NCI-H345 treated with DMSO at 0.1 percent for 48 hours (cell line): ENCODE results near the gene COMMD1.
"Not testable (repeated sequence)": the region's sequence is repeated elsewhere in the genome, so short reads cannot be mapped to it uniquely, and the experiment has no call there.

ENCODE experiments used
- DNase-seq: peaks from one replicate; lab custom pipeline; 2025; ENCODE audit not compliant: unreplicated experiment; lab: John Stamatoyannopoulos, UW

COMMD1 gene

DNA sequence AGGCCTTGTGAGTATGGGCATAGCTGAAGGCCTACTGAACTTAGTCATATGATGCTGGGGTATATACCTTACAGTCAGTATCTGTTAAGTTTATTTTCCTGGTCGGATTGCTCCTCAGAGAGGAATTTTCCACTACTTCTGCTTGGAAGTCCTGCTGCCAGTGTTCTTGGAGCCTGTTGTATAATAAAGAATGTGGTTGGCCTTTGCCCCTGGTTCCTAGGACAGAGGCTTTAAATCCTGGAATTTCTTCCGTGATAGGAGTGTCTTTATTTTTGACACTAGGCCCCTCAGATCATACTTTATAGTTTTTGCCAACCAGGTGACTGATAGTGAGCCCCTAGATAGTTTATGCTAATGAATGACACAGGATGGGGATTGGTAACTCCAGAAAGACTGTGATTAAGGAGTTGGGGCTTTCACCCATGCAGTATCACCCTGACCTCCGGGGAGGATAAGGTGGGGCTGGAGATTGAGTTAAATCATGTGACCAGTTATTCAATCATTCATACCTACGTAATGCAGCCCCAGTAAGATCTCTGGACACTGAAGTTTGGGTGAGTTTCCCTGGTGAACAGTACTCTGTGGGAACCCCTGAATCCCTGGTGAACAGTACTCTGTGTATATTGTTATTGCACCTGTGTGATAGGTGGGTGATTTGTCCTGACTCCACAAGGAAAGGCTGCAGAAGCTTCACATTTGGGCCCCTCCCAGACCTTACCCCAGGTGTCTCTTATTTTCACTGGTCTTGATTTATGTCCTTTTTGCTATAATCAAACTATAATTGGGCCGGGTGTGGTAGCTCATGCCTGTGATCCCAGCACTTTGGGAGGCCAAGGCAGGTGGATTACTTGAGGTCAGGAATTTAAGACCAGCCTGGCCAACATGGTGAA, 56.9 kb downstream of the COMMD1 start:
- DNase-seq = no peak

GRCh38 chr2:61966087-61966727, 60.7 kb downstream of the COMMD1 start:
- no peak for DNase-seq

- no peak for DNase-seq
Measured at GRCh38 chr2:61967262-61967661, 61.8 kb downstream of the COMMD1 start.

- no peak for DNase-seq
Measured at GRCh38 chr2:61969376-61969775, 63.9 kb downstream of the COMMD1 start.

GRCh38 chr2:61970807-61971556, 65.5 kb downstream of the COMMD1 start:
- no peak for DNase-seq

GRCh38 chr2:61978522-61978921, 73.0 kb downstream of the COMMD1 start:
- DNase-seq = no peak

DNA sequence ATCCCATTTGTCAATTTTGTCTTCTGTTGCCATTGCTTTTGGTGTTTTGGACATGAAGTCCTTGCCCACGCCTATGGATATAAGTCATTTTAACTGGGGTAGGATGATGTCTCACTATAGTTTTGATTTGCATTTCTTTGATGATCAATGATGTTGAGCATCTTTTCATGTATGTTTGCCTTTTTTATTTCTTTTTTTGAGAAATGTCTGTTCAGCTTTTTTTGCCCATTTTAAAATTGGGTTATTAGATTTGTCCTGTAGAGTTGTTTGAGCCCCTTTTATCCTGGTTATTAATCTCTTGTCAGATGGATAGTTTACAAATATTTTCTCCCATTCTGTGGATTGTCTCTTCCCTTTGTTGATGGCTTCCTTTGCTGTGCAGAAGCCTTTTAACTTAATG, 75.3 kb downstream of the COMMD1 start:
- DNase-seq = no peak

DNA sequence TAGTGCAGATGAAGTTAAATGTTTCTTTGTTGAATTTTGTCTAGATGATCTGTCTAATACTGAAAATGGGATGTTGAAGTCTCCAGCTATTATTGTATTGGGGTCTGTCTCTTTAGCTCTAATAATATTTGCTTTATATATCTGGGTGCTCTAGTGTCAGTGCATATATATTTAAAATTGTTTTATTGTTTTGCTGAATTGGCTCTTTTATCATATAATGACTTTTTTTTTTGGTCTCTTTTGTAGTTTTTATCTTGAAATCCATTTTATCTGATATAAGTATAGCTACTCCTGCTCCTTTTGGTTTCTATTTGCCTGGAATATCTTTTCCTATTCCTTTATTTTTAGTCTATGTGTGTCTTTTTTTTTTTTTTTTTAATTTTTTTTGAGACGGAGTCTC, 79.2 kb downstream of the COMMD1 start:
- no peak for DNase-seq

- no peak for DNase-seq
Measured at GRCh38 chr2:61988462-61989366, 83.2 kb downstream of the COMMD1 start.

GRCh38 chr2:61993422-61994024, 88.0 kb downstream of the COMMD1 start:
- DNase-seq = no peak

DNA sequence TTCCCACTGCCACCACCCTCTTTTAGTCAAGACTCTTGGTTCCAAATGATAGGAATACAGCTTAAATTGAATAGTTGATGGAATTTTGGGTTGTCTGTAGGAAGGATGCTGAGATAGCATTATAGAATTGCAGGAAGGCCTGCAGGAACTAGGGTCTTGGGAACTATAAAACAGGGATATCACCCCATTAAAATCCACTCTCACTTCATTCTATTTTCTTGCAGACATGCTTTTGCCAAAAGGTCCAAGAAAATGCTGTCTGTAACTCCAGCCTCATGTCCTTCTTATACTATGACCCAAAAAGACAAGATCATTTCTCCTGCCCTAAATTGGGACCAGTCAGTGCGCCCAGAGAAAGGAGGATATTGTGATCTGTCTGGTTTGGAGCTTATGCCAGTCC, 89.1 kb downstream of the COMMD1 start:
- no peak for DNase-seq

- DNase-seq = no peak
Measured at GRCh38 chr2:61995065-61995464, 89.6 kb downstream of the COMMD1 start.

- no peak for DNase-seq
Measured at GRCh38 chr2:61995515-61995914, 90.0 kb downstream of the COMMD1 start.

GRCh38 chr2:61998426-61998825, 93.0 kb downstream of the COMMD1 start:
- DNase-seq = no peak

GRCh38 chr2:62000538-62000937, 95.1 kb downstream of the COMMD1 start:
- DNase-seq = no peak

DNA sequence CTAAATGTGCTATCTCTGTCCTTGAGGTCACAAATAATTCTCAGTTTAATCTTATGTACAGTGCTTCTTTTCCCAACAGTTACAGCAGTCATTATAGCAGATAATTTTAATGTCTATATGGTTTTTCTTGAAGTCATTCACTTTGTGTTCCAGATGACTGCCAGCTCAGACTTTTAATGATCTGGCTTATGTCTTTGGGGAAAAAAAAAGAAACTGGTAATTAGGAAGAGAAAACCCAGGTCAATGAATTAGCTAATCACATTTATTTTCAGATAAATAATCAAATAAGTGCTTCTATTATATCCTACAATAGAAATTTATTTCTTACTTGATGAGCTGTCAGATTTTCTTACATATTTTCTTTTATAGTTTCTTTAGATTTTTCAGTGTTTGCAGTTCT, 96.0 kb downstream of the COMMD1 start:
- DNase-seq = no peak

DNA sequence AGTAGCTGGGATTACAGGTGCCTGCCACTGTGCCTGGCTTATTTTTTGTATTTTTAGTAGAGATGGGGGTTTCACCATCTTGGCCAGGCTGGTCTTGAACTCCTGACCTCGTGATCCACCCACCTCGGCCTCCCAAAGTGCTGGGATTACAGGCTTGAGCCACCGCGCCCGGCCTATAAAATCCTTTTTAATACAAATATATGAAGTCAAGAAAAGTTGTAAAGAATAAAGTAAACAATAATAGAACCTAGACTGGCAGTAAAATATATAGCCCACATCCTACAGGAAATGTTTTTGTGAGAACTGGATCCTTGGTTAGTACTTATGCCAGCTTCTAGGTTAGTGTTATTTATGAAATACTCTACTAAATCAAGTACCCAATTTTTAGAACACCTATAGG, 99.0 kb downstream of the COMMD1 start:
- DNase-seq = not testable (repeated sequence)

- no peak for DNase-seq
Measured at GRCh38 chr2:62007555-62007954, 102.1 kb downstream of the COMMD1 start.

DNA sequence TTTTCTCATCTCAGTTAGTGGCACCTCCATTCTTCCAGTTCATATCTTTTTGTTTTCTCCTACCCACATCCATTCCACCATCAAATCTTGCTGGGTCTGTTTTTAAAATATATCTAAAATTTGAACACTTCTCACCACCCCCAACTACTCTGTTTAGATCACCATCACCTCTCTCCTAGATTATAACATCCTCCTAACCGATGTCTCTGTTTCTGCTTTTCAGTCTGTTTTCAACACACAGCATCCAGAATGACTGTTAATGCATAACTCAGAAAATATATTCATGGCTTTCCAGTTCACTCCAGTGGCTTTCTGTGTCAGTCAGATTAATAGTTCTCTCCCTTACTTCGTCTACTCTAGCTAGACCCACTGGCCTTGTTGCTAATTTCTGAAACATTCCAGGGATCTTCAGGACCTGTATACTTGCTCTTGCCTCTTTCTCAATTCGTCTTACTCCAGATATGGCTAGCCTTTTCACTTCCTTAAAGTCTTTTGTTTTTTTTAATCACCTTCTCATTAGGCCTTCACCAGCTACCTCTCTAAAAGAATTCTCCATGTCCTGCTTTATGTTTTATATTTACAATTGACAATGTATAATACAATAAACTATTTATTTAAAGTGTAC, 105.3 kb downstream of the COMMD1 start:
- no peak for DNase-seq

- no peak for DNase-seq
Measured at GRCh38 chr2:62013641-62014040, 108.2 kb downstream of the COMMD1 start.
